Lung microvascular endothelial cell (primary cell): ENCODE data around the gene RNF40. TPM values are rescaled to one million over a fixed set of nuclear protein-coding genes. Genes with fewer than 3 reads are reported as not detected.

Experiments
- DNase-seq, 2 donors: peaks; one replicate each; pipeline versions ENCODE4 v3.0.0 to v3.0.0-alpha.2; 2010; ENCODE audit warnings: low read depth in 2 of 2
- total RNA-seq: library from RNA; depleted of rRNA; stranded (reverse); fragments of >200 nt; gene quantifications from 2 replicates; pipeline ENCODE4 v1.2.1, GENCODE V29; 2014

The RNF40 gene
- total RNA-seq, 1 donor from 2014 or later = 42.5 TPM

DNA sequence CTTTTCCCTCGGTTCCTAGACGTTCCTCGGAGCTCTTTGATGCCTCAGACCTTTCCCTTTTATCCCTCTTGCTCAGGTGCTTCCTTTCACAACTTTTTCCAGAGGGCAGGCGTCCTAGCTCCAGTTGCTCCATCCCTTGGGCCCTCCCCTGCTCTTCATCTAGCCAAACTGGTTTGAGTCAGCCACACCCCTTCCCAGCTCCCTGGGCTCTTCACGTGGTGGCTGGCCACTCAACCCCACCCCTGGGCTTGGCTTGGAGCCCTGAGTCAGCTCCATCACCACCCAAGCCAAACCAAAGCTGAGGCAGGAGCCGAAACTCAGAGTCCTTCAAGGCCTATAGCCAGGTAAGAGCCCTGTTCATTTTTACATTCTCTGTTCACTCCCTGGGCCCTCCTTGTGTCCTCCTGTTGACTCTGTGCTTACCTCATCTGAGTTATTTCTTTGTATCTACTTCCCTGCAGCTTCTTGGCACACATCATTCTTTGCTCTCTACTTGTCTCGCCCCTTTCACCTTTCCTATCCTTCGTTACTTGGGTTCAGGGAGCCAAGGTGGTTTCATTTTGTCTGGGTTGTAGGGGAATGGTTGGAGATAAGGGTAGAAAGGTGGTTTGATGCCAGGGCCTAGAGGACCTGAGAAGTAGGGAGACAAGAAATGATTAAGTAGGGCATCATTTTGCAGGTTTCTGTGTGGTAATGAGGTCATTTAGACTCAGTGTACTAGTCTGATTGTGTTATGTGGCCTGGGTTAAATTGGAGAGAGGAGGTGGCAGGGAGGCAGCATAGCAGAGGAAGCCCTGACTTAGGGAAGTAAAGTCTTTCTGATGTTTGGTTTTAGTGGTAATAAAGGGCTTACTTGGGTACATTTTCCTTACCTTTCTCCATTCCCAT is 21.5 kb upstream of the RNF40 start:
- DNase-seq = peak in 1 of 2 donors; percentile 60

DNA sequence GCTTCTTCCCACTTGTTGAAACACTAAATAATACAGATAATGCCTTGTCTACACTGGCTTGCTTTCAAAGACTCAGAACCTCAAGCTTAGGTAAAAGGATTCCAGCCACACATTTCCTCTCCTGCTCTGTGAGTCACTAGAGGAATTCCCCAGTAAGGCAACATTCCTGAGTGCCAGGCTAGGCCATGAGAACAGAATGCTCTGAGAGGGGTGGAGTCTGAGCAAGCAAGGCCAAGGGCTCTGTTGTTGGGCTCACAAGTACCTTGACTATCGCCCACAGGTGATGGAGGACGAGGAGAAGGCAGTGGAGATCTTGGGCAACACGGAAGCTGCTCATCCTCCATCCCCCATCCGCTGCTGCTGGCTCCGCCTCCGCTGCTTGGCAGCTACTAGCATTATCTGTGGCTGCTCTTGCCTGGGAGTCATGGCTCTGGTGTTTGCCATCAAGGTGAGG is 20.6 kb upstream of the RNF40 start:
- DNase-seq = peak; percentile 58 to 93

DNA sequence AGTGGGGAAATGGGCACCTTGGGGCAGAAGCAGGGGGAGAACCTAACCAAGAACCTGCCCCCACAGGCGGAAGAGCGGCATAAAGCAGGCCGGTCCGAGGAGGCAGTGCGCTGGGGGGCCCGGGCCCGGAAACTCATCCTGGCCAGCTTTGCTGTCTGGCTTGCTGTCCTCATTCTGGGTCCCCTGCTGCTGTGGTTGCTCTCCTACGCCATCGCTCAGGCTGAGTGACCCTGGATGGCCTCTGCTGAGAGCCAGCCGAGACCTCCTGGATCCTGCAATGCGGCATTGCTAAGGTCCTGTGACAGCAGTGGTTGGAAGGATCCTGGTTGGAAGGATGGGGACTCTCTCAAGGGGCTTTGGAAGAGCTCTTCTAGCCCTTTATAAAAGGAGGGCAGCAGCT is 18.4 kb upstream of the RNF40 start:
- no peak for DNase-seq

DNA sequence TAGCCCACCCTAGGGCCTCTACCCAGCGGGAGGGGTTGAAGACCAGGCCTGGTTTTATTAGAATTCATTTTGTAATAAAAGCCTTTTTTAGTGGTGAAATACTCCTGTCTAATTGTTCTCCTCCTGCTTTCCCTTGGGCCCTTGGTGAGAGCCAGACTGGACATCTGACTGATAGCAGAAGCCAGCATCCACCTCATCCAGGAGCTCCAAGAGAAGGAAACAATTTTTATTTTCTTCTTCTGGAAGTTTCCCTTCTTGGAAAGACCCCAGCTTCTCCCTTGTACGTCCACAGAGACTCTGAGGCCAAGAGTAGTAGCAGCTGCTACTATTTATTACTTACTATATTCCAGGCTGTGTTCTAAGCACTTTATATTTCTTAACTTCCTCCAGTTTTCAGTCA is 17.9 kb upstream of the RNF40 start:
- DNase-seq = no peak

DNA sequence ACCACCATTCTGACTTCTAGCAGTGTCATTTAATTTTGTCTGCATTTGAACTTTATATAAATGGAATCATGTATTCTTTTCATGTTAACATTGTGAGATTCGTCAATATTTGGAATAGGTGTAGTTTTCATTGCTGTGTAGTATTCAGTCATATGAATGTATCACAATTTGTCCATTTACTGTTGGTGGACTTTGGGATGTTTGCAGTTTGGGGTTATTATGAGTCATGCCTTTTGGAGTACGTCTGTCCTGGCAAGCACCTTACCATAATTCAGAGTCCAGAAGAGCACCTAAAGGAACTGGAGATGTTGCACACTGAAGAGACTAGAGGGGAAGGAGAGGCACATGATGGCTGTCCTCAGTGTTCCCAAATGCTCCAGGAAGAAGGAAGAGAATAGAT is 17.0 kb upstream of the RNF40 start:
- no peak for DNase-seq

DNA sequence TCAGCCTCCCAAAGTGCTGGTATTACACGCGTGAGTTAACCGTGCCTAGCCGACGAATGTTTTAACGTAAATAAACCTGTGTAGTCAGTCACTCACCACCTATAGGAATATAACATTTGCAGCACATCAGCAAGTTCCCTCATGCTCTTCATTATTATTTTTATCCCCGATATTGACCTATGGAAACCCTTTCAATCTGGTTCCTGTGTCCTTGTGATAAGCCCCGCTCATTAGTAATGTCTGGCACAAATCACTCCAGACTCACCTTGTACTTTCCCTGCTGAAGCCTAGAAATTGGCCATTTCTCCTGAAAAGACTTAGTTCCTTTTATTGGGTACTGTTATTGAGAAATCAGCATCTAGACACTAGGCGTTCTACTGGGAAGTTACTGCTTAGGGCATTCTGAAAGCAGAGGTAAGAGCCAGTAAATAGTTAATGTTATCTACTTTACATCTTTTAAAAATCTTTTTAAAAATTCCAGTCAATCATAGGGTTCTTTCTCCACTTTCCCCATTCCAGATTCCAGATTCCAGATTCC is 15.4 kb upstream of the RNF40 start:
- DNase-seq = peak in 1 of 2 donors; percentile 60

DNA sequence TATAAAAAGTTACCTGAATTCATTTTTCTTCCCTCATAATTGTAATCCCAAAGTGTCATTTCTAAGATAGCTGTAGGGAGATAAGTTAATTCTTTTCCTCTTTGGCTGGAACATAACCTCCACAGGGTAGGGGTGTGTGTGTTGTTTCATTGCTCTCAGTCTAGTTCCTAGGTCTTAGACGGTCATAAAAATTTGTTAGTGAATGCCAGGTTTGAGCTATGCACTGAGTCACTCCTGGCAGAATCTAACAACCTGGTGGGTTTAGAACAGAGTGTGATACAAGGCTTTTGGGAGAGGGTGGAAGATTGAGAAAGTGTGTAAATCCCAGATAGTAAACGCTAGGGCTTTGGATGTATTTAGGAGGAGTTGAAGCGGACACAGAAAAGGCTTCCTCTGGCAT is 14.8 kb upstream of the RNF40 start:
- DNase-seq = no peak

DNA sequence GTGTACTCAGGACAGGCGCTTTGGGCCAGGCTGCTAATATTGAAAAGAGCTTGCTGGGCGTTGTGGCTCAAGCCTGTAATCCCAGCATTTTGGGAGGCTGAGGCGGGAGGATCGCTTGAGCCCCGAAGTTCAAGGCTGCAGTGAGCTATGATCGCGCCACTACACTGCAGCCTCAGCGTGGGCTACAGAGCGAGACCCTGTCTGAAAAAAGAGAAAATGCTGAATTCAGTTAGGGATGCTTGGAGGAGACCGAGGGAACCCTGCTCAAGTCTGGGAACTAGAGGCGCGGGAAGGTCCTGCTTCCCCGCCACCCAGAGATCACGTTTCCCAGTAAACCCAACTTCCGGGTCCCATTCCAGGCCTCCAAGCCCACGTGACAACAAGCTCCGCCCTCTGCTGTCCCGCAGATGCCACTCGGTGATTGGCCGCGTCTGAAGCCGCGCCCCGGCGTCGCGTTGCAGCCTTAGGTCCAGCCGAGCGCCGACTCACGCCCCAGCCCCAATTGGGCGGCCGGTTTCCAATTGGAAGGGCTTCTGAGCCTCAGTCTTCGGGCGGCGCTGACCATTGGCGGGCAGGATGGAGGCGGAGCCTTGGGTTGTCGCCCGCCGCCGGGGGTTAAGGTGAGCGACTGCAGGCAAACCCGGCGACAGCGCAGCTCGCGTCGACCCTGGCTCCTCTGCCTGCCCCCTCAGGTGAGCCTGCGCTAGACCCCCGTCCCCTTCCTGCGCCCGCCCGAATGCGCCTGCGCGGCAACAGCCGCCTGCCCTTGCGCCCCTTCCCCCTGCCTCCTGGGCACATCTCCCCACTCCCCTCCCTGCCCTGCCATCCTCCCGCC is 14.1 kb upstream of the RNF40 start, which contains the start of gene PHKG2:
PHKG2 (plus strand) TSS at position 627 of the 835 bp plus-strand sequence. CDS start 396 bp downstream, outside the sequence.
- DNase-seq = peak; percentile 99

DNA sequence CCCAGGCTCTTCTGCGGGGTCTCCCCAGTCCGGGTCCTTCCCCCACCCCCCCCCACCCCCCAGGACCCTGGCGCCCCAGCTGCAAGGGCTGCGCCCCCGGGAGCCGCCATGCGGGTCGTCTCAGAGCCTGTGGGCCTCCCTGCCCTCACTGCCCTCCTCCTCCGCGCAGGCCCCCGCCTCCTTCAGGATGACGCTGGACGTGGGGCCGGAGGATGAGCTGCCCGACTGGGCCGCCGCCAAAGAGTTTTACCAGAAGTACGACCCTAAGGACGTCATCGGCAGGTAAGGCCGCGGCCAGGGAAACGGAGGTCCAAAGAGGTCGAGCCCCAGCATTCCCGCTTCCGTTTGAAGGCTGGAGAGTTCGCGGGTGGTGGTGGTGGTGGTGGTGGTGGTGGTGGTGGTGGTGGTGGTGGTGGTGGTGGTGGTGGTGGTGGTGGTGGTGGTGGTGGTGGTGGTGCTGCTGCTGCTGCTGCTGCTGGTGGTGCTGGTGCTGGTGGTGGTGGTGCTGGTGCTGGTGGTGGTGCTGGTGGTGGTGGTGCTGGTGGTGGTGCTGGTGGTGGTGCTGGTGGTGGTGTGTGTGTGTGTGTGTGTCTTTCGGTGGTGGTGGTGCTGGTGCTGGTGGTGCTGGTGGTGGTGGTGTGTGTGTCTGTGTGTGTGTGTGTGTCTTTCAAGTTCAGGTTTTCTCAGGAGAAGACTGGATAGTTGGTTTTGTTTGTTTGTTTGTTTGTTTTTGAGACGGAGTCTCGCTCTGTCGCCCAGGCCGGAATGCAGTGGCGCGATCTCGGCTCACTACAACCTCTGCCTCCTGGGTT is 13.3 kb upstream of the RNF40 start:
- peak; percentile 34 to 54 for DNase-seq

DNA sequence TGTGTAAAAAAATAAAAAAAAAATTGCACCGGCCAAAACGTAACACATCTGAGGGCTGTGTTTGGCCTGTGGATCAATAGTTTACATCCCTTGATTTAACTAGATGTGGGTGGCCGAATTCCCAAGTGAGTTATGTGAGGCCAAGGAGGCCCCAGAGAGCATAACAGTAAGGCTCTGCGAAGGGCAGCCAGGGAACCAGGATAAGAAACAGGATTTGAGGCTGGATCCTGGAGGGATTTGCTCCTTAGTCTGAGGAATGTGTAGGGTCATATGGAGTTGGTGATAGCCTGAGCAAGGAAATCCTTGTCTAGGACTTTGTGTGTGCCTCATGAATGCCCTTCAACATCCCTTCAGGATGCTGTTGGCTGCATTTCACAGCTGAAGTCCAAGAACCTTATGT is 11.9 kb upstream of the RNF40 start:
- DNase-seq = no peak

DNA sequence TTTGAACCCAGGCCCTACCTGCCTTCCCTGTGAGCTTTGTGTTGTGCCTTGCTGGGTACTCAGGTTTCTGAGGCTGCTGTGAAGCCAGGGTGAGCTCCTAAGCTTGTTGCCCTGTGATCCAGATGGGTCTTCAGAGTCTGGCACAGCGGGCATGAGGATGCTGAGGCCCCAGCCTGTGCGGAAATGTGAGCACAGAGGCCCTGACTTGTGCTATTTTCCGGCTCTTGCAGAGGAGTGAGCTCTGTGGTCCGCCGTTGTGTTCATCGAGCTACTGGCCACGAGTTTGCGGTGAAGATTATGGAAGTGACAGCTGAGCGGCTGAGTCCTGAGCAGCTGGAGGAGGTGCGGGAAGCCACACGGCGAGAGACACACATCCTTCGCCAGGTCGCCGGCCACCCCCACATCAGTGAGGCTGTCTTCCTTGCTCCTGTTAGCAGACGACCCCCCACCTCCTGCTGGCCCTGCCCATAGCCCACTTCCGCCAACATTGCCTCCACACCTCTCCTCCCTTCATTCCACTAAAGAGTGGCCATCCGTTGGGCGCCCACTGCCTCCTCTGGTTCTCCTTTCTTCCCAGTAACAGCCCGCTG is 11.2 kb upstream of the RNF40 start:
- no peak for DNase-seq

DNA sequence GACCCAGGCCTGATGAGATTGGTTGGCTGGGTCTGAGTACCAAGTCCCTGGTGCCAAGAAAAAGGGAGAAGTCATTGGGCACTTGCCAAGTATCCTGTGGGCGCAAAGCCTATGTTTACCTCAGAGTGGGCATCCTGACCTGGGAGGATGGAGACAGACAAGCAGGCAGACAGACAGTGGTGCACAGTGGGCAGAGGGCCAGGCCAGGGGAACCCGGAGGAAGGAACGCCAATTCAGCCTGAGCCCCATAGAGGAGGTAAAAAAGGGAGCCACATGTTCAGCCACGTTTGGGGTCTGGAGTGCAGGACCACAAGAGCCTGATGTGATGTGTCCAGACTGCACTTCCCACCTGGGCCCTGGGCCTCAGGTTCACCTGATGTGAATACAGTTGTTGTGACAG is 8.5 kb upstream of the RNF40 start:
- DNase-seq = no peak

DNA sequence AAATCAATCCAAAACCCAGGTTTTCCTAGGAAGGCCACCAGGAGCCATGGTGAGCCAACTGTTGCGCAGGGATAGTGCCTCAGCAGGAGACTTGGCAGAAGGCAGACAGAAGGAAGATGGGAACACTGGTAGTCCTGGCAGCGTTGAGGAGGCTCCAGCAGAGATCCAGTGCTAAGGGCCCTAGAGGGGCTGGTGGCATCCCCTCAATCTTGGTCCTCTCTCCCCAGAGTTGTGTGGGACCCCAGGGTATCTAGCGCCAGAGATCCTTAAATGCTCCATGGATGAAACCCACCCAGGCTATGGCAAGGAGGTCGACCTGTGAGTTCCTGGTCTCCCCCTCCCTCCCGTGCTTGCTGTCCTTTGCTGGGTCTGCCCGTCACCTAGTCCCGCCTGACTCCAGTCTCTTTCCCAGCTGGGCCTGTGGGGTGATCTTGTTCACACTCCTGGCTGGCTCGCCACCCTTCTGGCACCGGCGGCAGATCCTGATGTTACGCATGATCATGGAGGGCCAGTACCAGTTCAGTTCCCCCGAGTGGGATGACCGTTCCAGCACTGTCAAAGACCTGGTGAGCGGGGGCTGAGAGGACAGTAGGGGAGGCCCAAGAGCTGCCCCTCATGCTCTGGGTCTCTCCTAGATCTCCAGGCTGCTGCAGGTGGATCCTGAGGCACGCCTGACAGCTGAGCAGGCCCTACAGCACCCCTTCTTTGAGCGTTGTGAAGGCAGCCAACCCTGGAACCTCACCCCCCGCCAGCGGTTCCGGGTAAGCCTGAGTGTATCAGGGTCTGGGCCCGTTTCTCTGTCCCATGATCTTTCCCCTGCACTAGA is 6.0 kb upstream of the RNF40 start:
- no peak for DNase-seq

DNA sequence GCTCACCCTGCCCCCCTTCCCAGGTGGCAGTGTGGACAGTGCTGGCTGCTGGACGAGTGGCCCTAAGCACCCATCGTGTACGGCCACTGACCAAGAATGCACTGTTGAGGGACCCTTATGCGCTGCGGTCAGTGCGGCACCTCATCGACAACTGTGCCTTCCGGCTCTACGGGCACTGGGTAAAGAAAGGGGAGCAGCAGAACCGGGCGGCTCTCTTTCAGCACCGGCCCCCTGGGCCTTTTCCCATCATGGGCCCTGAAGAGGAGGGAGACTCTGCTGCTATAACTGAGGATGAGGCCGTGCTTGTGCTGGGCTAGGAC is 5.4 kb upstream of the RNF40 start:
- DNase-seq = no peak

DNA sequence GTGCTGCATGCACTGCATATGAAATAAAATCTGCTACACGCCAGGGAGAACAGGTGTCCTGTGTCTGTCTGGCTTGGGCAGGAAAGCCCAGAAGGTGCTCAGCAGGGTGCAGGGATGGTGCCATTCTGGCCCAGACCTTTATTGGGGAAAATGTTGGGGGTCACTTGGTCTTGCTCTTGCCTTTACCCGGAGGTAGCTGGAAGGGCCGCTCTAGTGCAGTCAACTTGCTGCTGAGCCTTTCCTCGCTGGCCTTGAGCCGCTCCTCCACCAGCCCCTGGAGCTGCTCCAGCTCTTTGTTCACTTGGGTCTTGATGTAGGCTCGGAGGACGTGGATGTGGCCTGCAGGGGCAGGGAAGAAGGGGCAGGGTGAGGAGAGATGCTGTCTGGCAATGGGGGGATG is 4.8 kb upstream of the RNF40 start:
- no peak for DNase-seq

DNA sequence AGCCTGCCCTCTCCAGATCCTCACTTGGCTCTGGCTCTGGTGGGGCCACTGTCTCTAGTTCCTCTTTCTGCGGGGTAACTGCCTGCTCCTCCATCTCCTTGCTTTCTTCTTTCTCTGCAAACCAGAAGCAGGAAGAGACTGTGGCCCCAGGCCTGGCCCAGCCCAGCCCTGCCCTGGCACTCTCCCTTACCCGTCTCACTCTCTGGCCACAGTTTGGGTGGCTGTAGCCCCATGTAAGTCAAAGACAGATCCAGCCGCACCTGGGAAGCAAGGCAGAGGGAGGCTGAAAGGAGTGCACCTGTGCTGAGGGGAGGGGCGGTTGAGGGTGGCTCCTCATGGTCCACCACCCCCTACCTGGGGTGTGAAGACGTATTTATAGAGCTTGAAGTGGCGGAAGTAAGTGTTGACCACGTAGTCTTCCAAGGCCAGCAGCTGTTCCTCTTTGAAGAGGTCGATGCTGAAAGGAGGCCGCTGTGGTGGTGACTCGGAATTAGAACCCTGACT is 3.1 kb upstream of the RNF40 start:
- DNase-seq = no peak

DNA sequence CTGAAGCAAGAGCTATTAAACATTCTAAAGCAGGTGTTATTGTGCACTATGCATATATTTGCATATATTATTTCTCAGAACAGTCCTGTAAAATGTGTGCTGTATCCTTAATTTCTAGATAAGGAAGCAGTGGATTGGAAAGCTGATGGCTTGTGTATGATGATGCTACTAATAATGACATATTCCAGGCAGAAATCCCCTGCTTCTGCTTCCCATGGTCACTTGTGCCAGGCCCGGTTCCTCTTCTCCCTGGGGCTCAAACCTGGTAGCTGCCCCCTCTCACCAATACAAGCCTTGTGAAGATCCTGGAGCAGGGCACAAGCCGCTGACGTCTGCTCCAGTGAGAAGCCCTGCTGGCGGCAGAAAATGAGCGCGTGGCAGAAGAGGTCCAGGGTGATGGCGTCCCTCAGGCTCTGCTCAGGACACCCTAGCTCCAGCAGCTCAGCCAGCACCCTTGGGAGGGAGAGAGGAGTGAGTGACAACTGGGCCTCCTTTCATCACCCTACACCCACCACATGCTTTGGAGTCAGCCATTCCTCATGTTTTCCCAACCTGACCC is 2.0 kb upstream of the RNF40 start:
- DNase-seq = no peak

DNA sequence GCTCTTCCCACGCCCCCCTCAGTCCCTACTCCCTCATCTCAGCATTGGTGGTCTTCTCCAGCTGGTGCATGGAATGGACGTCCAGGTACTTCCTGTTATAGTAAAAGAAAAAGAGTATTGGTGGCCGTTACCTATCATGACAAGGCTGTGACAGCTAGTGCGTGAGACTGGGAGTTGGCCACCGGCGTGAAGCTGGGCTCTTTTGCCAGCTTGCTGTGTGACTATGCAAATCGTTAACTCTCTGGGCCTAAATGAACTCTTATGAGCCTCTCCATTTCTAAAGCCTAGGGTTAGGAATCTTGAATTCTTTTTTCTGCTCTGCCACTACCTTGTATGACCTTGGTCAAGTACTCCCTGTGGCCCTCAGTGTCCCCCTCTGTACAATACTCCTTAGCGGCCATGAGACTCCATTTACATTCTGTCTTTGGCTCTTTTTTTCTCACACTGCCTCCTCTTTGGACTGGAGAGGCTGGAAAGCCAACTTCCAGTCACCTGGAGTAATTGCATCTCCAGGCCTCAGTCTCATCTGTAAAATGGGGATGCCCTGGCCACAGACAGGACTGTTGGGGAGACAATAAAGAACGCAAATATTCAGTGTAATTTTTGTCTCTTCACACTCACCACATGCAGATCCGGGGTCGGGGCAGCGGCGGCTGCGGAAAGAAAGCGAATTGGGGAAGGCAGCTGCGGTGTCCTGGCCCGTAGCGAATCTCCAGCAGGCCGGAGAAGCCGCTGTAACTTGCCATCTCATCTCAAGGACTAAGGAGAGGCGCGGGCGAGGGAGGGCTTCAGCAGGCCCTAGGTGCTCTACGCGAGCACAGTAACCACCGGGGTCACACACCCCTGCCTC is 1.3 kb upstream of the RNF40 start:
- no peak for DNase-seq
